COR-L47 (cell line): Measurements from ENCODE around the gene KIFBP.
"Not testable (repeated sequence)": the region's sequence is repeated elsewhere in the genome, so short reads cannot be mapped to it uniquely, and the experiment has no call there.

ENCODE experiments used
- DNase-seq: peaks from one replicate; lab custom pipeline; 2025; lab: John Stamatoyannopoulos, UW

KIFBP gene

DNA sequence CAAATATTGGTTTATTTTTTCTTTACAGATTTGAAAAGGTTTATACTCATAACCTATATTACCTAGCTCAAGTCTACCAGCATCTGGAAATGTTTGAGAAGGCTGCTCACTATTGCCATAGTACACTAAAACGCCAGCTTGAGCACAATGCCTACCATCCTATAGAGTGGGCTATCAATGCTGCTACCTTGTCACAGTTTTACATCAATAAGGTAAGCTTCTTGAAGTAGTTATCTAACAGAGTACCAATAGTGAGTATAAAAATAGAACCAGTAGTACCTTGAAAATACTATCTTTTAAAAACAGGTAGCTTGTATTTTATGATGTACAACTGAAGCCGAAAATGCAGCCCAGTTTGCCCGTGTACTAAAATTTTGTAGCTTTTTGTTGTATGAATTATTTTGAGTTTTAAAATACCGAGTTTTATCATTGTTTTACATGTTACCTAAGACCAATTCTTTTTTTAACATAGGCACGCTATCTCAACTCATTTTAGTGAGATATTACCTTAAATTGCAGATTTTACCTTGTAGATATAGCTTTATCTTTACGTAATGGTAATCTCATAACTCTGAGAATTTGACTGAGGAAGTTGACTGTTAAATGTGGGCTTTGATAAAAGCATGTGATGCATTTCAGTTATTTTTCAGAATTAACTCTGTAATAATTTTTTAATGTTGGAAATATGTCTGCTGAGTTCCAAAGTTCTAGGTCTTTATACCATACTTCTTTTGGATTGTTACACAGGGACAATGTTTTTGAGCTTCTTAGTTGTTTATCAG, 17.3 kb downstream of the KIFBP start:
- DNase-seq, result no peak

DNA sequence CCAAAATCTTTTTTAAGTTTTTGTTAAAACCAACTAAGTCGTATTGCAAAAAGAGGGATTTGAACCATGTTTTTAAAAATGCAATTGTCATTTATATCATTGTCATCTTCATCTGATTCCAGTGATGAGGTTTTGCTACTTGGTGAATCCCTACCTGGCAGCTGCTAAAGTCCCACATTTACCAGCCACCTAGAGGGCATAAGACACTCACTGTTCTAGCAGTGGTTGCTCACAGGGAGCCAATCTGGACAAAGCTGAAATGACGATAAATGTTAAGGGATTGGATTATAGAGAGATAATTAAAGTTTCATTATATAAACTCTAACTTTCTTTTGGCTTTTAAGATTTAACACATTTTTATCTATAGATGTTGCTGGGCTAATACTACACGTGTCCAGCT, 18.7 kb downstream of the KIFBP start:
- no peak for DNase-seq

DNA sequence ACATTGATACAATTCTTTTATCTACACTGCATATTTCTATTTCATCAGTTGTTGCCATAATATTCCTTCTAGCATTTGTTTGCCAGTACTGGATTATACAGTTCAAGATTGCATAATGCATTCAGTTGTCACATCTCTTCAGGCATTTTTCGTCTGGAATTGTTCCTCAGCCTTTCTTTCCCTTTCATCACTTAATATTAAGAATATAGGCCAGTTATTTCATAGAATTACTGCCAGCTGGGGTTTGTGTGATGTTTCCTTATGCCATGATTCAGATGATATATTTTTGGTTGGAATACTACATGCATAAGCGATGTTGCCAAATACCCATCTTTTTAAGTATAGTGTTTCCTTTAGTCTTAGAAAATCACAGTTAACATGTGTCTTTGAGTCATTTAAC, 20.8 kb downstream of the KIFBP start:
- DNase-seq, result no peak

DNA sequence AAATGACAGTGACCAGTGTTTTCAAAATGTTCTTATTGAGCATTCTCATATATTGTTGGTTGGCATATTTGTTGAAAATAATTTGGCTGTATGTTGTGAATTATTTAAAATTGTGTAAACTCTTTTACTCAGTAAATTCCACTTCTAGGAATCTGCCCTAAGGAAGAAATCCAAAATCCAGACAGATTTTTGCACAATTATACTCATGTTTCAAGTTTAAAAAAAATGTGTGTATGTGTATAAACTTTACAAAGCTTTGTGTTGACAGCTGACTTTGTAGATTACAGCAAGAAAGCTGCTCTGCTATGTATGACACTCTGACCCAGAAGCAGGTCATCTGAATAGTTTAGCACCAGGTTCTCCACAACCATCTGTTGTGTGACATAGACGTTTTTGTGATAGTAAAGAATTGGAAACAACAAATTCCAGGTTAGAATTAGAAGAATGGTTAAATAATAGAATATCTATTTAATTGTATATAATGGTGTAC, 21.6 kb downstream of the KIFBP start:
- DNase-seq, result no peak

DNA sequence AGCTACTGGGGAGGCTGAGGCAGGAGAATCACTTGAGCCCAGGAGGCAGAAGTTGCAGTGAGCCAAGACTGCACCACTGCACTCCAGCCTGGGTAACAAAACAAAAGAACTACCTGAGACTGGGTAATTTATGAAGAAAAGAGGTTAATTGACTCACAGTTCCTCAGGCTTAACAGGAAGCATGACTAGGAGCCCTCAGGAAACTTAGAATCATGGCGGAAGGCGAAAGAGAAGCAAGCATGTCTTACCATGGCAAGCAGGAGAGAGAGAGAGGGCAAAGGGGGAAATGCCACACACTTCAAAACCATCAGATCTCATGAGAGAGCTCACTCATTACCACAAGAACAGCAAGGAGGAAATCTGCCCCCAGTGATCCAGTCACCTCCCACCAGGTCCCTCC, 24.2 kb downstream of the KIFBP start:
- DNase-seq, result not testable (repeated sequence)

DNA sequence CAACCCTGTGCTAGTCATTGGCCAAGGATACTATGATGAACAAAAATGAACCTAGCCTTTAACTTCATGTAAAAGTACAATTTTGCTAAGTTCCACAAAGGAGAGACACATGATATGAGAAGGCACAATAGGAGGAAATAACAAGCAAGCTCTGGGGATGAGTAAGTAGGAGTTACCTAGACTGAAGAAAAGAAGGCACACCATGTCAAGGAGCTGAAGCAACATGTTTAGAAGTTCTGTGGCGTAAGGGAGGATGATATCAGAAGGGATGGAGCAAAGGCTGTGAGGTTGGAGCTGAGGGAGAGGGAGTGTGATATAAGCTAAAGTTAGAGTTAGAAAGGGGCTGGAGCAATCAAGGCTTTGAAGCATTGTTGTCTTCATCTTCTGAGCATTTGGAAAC, 25.6 kb downstream of the KIFBP start:
- no peak for DNase-seq

DNA sequence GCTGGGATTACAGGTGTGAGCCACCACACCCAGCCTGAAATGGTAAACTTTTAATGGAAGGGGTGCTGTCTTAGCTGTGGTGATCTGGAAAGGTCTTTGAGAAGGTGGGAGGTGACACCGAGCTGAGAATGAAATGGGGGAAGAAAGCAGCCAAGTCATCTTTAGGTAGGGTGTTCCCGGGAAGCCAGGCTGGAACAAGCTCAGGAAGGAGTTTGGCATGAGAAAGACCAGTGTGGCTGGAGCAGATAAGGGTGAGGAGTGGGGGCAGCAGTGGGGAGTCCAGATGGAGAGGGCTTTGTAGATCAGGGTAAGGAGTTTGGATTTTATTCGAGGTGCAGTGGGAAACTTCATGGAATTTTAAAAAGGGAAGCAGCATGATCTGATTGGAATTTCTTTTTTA, 30.0 kb downstream of the KIFBP start:
- DNase-seq, result no peak

DNA sequence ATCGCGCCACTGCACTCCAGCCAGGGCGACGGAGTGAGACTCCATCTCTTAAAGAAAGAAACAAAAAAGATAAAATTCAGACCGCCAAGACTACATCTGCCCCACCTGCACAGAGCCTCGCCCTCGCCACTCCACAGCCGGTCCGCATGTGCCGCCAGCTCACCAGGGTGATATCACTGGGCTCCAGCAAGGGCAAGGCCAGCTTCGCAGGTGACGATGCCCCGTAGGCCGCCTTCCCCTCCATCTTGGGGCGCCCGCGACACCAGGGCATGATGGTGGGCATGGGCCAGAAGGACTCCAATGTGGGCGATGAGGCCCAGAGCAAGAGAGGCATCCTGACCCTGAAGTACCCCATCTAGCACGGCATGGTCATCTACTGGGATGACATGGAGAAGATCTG, 34.0 kb downstream of the KIFBP start:
- no peak for DNase-seq

DNA sequence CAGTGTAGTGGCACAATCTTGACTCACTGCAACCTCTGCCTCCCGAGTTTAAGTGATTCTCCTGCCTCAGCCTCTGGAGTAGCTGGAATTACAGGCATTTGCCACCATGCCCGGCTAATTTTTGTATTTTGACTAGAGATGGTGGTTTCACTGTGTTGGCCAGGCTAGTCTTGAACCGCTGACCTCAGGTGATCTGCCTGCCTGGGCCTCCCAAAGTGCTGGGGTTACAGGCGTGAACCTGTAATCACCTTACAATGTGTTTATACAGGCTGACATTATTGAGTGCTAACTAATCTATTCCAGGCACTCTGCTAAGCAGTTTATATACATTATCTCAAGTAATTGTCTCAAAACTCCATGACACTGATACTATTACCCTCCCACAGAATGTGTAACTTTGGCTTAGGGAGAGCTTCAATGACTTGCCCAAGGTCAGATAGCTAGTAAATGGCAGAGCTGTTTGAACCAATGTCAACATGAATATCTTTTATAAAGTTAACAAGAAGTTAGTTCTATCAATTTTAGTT, 36.8 kb downstream of the KIFBP start:
- DNase-seq, result no peak

DNA sequence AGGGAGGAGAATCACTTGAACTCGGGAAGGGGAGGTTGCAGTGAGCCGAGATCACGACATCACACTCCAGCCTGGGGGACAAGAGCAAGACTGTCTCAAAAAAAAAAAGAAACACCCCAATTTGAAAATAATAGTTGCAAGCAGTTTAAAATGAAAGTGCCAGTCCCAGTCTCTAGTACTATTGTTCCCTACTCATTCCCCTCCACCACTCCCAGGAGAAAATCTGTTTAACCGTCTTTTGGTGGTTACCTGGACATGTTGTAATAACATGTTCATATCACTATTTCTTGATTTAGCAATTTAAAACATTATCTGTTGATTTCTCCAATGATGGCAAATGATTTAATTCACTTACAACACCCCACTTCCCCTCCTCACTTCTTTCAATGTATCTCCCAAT, 44.7 kb downstream of the KIFBP start:
- DNase-seq, result no peak

DNA sequence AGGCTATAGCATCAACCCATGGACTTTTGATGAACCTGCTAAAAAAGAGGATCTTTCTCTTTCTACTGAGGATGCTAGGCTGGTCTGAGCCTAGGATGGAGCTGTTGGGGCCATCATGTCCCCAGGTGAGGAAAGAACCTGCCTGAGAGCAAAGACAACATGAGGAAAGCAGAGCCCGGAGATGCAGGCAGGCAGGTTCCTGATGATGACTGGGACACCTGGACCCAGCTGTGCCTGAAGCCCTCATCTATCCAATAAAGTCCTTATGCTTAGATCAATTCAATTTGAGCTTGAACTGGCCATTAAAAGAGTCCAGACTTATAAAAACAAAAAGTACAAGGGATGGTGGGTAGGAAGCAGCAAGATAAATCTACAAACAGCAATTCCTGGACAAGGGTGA, 48.9 kb downstream of the KIFBP start:
- no peak for DNase-seq

DNA sequence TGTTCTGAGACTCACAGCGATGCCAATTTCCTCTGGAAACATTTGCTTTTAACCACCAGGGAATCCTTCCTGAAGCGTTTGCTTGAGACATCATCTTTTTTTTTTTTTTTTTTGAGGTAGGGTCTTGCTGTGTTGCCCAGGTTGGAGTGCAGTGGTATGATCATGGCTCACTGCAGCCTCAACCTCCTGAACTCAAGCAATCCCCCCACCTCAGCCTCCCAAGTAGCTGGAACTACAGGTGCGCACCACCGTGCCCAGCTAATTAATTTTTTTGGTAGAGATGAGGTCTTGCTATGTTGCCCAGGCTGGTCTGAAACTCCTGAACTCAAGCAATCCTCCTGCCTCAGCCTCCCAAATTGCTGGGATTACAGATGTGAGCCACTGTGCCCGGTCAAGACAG, 52.3 kb downstream of the KIFBP start:
- not testable (repeated sequence) for DNase-seq

DNA sequence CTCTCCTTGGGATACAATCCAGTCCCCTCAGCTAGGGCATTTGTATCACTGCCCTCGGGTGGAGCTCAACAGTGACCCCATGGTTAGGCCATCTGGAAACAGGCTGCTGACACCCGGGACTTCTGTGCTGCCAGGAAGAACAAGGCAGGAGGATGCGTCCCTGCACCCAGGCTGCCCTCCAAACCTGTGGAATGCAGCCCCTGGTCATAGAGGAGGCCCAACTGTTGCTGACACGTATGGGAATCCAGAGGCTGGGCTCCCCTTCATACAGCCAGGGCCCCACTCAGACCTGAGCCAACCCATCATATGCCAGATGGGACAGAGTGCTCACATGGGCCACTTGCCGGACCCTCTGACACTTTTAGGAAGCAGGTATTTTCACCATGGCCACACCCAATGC, 53.8 kb downstream of the KIFBP start:
- DNase-seq, result no peak

DNA sequence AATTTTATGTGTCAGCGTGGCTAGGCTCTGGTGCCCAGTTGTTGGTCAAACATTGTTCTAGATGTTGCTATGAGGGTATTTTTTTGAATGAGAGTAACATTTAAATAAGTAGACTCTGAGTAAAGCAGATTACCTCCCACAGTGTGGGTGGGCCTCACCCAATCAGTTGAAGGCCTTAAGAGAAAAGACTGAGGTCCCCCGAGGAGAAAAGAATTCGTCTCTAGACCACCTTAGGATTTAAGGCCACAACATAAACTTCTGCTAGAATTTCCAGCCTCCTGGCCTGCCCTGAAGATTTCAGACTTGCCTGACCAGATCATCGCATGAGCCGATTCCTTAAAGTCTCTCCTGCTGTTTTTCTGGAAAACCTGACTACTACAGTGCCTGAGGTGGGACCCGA, 54.2 kb downstream of the KIFBP start:
- DNase-seq, result no peak

DNA sequence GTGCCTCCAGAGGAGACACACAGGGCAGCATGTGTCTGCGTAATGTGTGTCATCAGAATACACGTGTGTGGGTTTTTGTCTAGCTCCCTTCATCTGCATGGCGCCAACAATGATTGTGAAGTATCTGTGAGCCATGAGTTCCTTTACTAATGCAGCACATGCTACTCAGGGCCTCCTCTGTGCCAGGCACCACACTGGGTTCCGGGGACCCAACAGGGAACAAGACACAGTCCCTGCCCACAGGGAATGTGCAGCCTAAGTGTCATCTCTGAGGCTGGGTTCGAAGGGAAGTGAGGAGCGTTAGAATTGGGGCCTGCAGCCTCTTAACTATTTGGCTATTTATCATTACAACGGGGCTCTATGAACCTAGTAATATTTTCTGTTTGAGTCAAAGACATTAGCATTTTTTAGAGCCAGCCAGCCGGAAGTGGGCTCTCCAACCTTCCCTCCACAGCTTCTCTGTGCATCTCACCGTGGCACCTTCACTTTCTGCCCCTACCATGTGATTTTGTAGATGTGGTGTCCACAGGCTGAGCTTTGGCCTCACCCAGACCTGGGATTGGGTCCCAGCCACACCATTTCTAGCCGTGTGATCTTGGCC, 55.4 kb downstream of the KIFBP start:
- no peak for DNase-seq

DNA sequence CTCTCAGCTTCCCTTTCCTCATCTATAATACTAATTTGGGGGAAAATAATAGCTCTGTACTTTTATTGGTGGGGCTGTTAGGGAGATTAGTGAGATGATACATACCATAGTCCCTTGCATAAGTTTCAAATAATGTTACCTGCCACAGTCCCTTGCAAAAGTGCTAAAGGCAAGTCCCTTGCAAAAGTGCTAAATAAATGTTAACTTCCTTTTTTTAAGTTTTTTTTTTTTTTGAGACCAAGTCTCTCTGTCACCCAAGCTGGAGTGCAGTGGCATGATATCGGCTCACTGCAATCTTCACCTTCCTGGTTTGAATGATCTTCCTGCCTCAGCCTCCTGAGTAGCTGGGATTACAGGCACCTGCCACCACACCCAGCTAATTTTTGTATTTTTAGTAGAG, 55.9 kb downstream of the KIFBP start:
- no peak for DNase-seq

DNA sequence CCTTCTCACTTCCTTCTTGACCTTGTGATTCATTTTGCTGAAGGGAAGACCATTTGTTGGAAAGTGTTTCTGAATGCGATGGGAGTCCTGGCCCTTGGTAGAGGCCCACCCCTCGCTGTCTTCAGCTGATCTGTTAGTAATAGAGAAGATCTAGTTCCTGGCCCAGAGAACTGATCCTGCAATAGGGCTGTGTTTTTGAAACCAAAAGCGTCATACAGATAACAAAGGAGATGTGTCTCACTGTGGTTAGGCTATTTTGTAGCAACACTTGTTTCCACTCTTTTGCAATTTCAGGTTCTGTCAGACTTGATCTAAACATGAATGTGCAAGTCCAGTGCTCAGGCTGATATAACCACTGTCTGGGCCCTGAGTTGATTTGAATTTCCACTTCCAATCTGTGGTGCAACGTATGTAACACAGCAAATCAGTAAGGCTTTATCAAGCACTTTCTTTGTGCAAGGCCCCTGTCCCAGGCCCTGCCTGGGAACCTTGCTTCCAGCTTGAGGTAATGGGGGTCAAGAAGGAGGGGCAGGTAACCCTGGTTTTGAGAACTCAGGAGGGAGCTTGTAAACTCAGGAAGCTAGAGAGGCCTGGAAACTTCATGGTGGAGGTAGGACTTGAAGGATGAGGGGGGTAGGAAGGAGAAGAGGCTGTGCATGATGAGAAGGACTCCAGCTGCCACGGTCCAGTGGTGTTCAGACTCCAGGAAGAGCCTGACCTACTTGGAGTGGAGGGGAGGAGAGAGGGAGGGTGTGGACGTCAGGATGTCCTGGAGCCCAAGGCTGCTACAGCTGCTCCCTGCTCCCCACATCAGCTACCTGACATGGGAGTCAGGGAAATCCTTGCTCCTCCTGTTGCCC, 57.1 kb downstream of the KIFBP start:
- DNase-seq, result no peak

DNA sequence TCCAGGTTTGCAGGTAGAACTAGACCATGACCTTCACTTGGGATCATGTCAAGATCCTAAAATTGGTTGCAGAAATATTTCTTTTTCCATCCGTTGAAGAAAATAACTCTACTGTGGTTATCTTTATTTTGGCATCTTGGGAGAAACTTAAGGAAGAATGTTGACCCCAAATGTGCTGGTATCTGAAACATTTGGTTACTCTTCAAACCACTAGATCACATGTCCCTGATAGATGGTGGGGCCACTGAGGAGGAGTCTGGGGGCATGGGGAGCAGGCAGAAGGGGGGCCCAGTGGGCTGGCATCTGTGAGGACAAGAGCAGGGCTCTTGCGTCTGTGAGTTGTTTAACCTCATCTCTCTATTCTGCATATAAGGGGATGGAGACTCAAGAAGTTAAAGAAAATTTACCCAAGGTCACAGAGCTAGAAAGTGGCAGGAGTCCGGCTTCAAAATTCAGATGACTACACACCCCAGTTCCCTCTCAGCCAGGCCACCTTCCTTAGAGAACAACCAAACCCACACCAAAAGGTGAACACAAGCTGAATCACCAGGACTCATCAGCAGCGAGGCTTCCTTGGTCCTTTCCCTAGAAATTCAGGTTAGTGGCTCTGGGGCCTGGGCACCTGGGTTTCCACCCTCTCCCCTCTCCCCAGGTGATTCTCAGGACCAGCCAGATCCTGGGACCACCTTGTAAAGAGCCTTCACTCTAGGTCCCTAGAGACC, 58.7 kb downstream of the KIFBP start:
- DNase-seq, result no peak

DNA sequence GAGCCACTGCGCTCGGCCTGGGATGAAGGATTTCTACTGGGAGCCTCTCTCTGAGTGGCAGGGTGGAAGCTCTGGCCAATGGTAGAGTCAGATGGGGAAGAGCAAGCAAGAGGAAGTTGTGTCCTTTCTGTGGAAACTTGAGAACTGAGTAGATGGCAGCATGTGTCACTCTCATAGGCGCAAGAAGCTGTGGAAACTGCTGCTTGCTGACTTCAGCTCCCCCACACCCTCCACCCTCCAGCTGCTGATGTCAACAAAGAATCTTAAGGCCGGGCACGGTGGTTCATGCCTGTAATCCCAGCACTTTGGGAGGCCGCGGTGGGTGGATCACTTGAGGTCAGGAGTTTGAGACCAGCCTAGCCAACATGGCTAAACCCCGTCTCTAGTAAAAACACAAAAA, 59.5 kb downstream of the KIFBP start:
- no peak for DNase-seq

DNA sequence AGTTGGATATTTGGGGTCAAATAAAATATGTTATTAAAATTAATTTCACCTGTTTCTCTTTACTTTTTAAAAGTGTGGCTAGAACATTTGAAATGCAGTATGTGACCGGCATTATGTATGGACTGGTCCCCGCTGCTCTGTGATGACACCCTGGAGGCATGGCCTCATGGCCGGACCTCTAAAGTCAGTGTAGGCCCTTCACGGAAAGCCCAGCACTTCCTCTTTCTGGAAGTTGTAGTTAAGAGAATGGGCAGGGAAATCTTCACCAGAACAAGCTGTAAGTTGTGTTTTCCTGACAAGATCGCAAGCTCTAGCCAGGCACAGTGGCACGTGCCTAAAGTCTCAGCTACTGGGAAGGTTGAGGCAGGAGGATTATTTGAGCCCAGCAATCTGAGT, 61.0 kb downstream of the KIFBP start:
- DNase-seq, result no peak

DNA sequence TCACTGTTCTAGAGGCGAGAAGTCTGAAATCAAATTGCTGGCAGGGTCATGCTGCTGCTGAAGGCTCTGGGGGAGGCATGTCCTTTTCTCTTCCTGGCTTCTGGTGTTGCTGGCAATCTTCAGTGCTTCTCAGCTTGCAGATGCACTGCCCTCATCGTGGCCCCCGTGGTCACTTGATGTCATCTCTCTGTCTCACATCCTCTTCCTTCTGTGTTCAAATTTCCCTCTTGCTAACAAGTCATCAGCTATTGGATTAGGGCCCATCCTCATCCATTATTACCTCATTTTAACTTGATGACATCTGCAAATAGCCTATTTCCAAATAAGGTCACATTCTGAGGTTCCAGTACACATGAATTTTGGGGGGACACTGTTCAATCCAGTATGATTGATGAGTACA, 62.7 kb downstream of the KIFBP start:
- DNase-seq, result no peak
